ENCODE measurements around the gene AAMP.

Gene AAMP

GRCh38 chr2:218271487-218271797, 1.5 kb upstream of the AAMP start:
- peak overlapping the region; percentile 89 for H3K4me2 ChIP-seq (ENCODE audit: low read length, poor library complexity, severe bottlenecking)
- H2BK120ac ChIP-seq (ENCODE audit: low read depth, low read length), result no peak overlapping the region
- H3K23ac ChIP-seq (ENCODE audit: low read length in 2 of 2), result no peak overlapping the region
- peak overlapping the region in 1 of 2 experiments; percentile 99 for H3K4me3 ChIP-seq (ENCODE audit: insufficient read depth in 1 of 2, low read depth in 1 of 2, low read length in 2 of 2)
- H3K18ac ChIP-seq (ENCODE audit: low read depth in 1 of 2, low read length in 2 of 2), result no peak overlapping the region
- H2BK5ac ChIP-seq (ENCODE audit: low read depth, low read length, poor library complexity, severe bottlenecking), result no peak overlapping the region
- peaks cover 22% of the 10 kb centered on the region for H3K4me1 ChIP-seq (ENCODE audit: control insufficient read depth, insufficient read depth, low read depth, low read length)
- no peak overlapping the region for H2BK12ac ChIP-seq (ENCODE audit: low read length in 2 of 2)
- no peak overlapping the region for H2AFZ ChIP-seq (ENCODE audit: low read depth, low read length)
- no peak overlapping the region for H4K91ac ChIP-seq (ENCODE audit: low read length)
- H3K36me3 ChIP-seq (ENCODE audit: control insufficient read depth in 1 of 2, insufficient read depth in 2 of 2, low read depth in 1 of 2, low read length in 2 of 2), result peaks cover 42 to 48% of the 10 kb centered on the region in 2 experiments
- 53% methylated on average over 4 of the region's 4 CpGs for WGBS
- H3K9me3 ChIP-seq (ENCODE audit: control insufficient read depth, low read length), result no peaks in the 10 kb centered on the region
- H2BK15ac ChIP-seq (ENCODE audit: low read depth, poor library complexity, severe bottlenecking), result no peak overlapping the region
- peak overlapping the region; percentile 94 for H3K9ac ChIP-seq (ENCODE audit: low read length)
- H3K27ac ChIP-seq (ENCODE audit: low read length, poor library complexity, severe bottlenecking), result no peak overlapping the region
- no peak overlapping the region for H4K8ac ChIP-seq (ENCODE audit: low read length)
- H3K27me3 ChIP-seq (ENCODE audit: control insufficient read depth in 1 of 2, insufficient read depth in 1 of 2, low read length in 2 of 2), result no peaks in the 10 kb centered on the region
- H3K79me1 ChIP-seq (replicated peaks; ENCODE audit: low read length, poor library complexity, severe bottlenecking), result peaks cover 39% of the 10 kb centered on the region
- no peak overlapping the region for H3K4ac ChIP-seq (ENCODE audit: low read depth in 1 of 2, low read length in 2 of 2)
- no peak for DNase-seq
- no peak overlapping the region for H3K14ac ChIP-seq (ENCODE audit: low read length in 2 of 2)
- H2AK5ac ChIP-seq (ENCODE audit: low read length, severe bottlenecking), result peak overlapping the region; percentile 28

DNA sequence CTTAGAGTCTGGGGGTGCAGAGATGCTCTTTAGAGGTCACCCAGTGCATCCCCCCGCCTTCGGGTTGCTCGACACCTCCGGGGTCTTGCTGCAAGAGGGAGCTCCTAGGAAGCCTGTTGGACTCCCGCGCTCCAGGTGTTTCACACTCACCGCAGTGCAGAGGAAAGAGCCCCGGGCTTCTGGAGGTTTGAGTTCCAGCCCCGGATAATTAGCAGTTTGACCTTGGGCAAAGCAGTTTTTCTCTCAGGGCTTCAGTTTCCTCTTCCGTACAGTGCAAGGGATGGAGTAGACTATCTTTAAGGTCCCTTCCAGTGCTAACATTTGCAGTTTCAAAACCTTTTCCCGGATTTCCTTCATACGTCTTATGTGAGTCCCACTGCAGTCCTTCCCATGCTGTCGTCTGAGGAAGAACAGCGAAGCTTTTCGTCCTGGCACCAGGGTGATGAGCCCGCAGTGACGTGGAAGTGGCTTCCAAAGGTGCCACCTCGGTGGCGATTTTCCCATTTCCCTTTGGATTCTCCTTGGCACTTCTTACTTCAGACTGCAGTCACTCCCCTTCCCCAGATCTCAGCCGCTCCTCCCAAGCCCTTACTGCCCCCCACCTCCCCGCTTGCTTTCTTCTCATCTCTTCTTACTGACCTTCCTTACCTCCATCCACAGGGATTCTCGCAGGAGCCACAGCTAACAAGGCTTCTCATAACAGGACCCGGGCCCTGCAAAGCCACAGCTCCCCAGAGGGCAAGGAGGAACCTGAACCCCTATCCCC, 967 bp upstream of the AAMP start:
- Histone ChIP-seq H4K8ac (ENCODE audit: low read length) (peak overlapping the region; percentile 85), H3K36me3 (ENCODE audit: control insufficient read depth in 1 of 2, insufficient read depth in 2 of 2, low read depth in 1 of 2, low read length in 2 of 2) (peaks cover 42 to 49% of the 10 kb centered on the region in 2 experiments), H3K4me3 (ENCODE audit: insufficient read depth in 1 of 2, low read depth in 1 of 2, low read length in 2 of 2) (peak overlapping the region; percentile 81 to 99), H3K79me1 (replicated peaks; ENCODE audit: low read length, poor library complexity, severe bottlenecking) (peaks cover 41% of the 10 kb centered on the region), H2BK15ac (ENCODE audit: low read depth, poor library complexity, severe bottlenecking) (peak overlapping the region; percentile 28), H4K91ac (ENCODE audit: low read length) (peak overlapping the region; percentile 70), H2BK120ac (ENCODE audit: low read depth, low read length) (no peak overlapping the region), H2AK5ac (ENCODE audit: low read length, severe bottlenecking) (no peak overlapping the region), H3K4ac (ENCODE audit: low read depth in 1 of 2, low read length in 2 of 2) (peak overlapping the region; percentile 46 to 68), H3K4me1 (ENCODE audit: control insufficient read depth, insufficient read depth, low read depth, low read length) (peaks cover 22% of the 10 kb centered on the region), H3K14ac (ENCODE audit: low read length in 2 of 2) (peak overlapping the region in 1 of 2 experiments; percentile 85), H3K9me3 (ENCODE audit: control insufficient read depth, low read length) (no peaks in the 10 kb centered on the region), H3K18ac (ENCODE audit: low read depth in 1 of 2, low read length in 2 of 2) (peak overlapping the region; percentile 18 to 69), H2BK12ac (ENCODE audit: low read length in 2 of 2) (peak overlapping the region in 1 of 2 experiments; percentile 31), H3K4me2 (ENCODE audit: low read length, poor library complexity, severe bottlenecking) (peak overlapping the region; percentile 89), H2BK5ac (ENCODE audit: low read depth, low read length, poor library complexity, severe bottlenecking) (no peak overlapping the region), H3K9ac (ENCODE audit: low read length) (peak overlapping the region; percentile 94), H3K27me3 (ENCODE audit: control insufficient read depth in 1 of 2, insufficient read depth in 1 of 2, low read length in 2 of 2) (no peaks in the 10 kb centered on the region), H3K23ac (ENCODE audit: low read length in 2 of 2) (peak overlapping the region in 1 of 2 experiments; percentile 29), H2AFZ (ENCODE audit: low read depth, low read length) (no peak overlapping the region), H3K27ac (ENCODE audit: low read length, poor library complexity, severe bottlenecking) (no peak overlapping the region)
- DNase-seq, result peak; percentile 45
- 9% methylated on average over 22 of the region's 23 CpGs for WGBS

DNA sequence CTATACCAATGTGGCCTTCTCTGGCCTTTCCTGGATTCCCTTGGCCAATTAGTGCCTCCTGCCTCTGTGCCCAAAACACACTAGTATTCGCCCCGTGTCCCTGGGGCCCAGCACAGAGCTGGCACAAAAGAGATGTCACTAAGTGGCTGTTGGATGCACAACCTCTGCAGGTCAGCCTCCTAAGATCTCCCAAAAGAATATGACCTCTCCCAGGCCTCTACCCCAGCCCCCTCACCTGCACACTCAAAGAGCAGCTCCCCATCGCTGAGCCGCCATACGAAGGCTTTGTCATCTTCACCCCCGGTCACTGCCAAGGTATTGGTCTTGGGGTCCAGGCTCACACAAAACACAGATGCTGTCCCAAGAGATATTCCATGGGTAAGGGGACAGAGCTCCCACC, 2.7 kb downstream of the AAMP start:
- H3K9ac ChIP-seq (ENCODE audit: low read length), result no peak overlapping the region
- no peak overlapping the region for H3K4ac ChIP-seq (ENCODE audit: low read depth in 1 of 2, low read length in 2 of 2)
- no peak overlapping the region for H3K4me3 ChIP-seq (ENCODE audit: insufficient read depth in 1 of 2, low read depth in 1 of 2, low read length in 2 of 2)
- H3K4me2 ChIP-seq (ENCODE audit: low read length, poor library complexity, severe bottlenecking), result no peak overlapping the region
- peaks cover 43% of the 10 kb centered on the region for H3K79me1 ChIP-seq (replicated peaks; ENCODE audit: low read length, poor library complexity, severe bottlenecking)
- H4K91ac ChIP-seq (ENCODE audit: low read length), result no peak overlapping the region
- H3K23ac ChIP-seq (ENCODE audit: low read length in 2 of 2), result no peak overlapping the region
- H2AK5ac ChIP-seq (ENCODE audit: low read length, severe bottlenecking), result no peak overlapping the region
- no peak overlapping the region for H2BK15ac ChIP-seq (ENCODE audit: low read depth, poor library complexity, severe bottlenecking)
- H2BK120ac ChIP-seq (ENCODE audit: low read depth, low read length), result no peak overlapping the region
- H3K4me1 ChIP-seq (ENCODE audit: control insufficient read depth, insufficient read depth, low read depth, low read length), result peaks cover 18% of the 10 kb centered on the region
- H4K8ac ChIP-seq (ENCODE audit: low read length), result no peak overlapping the region
- 97% methylated on average over 6 of the region's 6 CpGs for WGBS
- no peaks in the 10 kb centered on the region for H3K27me3 ChIP-seq (ENCODE audit: control insufficient read depth in 1 of 2, insufficient read depth in 1 of 2, low read length in 2 of 2)
- H2AFZ ChIP-seq (ENCODE audit: low read depth, low read length), result no peak overlapping the region
- H2BK12ac ChIP-seq (ENCODE audit: low read length in 2 of 2), result no peak overlapping the region
- H3K18ac ChIP-seq (ENCODE audit: low read depth in 1 of 2, low read length in 2 of 2), result no peak overlapping the region
- no peaks in the 10 kb centered on the region for H3K9me3 ChIP-seq (ENCODE audit: control insufficient read depth, low read length)
- H3K27ac ChIP-seq (ENCODE audit: low read length, poor library complexity, severe bottlenecking), result no peak overlapping the region
- peaks cover 47 to 57% of the 10 kb centered on the region in 2 experiments for H3K36me3 ChIP-seq (ENCODE audit: control insufficient read depth in 1 of 2, insufficient read depth in 2 of 2, low read depth in 1 of 2, low read length in 2 of 2)
- H2BK5ac ChIP-seq (ENCODE audit: low read depth, low read length, poor library complexity, severe bottlenecking), result no peak overlapping the region
- H3K14ac ChIP-seq (ENCODE audit: low read length in 2 of 2), result no peak overlapping the region
- DNase-seq, result no peak

DNA sequence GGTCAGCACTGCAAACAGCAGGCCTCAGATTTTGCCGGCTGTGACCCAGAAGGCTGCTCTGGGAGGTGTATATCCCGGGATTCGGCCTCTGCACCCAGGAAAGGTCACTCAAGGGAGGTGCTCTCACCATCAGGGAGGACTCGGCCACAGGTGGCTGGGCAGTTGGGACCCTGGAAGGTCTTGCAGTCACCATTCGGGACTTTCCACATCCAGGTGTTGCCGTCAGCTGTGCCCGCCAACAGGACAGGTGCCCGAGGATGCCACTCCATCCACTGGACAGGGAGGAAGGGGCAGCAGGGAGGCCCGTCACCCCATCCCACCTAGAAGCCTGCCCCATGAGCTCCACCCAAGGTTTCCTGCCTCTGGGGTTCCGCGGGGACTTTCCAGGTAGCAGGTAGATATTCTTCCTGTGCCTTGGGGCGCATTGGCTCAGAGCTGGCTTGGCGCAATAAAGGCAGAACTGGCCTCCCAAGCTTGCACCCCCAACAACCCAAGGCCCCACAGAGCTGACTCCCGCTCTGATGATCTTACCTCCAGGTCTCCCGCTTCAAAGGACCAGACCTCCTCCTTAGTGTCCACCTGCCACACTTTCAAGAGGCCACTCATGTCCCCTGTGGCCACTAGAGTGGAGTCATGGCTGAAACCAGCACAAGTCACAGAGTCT, 3.5 kb downstream of the AAMP start:
- no peak overlapping the region for H4K91ac ChIP-seq (ENCODE audit: low read length)
- H3K27ac ChIP-seq (ENCODE audit: low read length, poor library complexity, severe bottlenecking), result no peak overlapping the region
- H3K4me1 ChIP-seq (ENCODE audit: control insufficient read depth, insufficient read depth, low read depth, low read length), result peaks cover 21% of the 10 kb centered on the region
- peaks cover 42% of the 10 kb centered on the region for H3K79me1 ChIP-seq (replicated peaks; ENCODE audit: low read length, poor library complexity, severe bottlenecking)
- no peak overlapping the region for H2AK5ac ChIP-seq (ENCODE audit: low read length, severe bottlenecking)
- H2AFZ ChIP-seq (ENCODE audit: low read depth, low read length), result no peak overlapping the region
- no peak overlapping the region for H3K14ac ChIP-seq (ENCODE audit: low read length in 2 of 2)
- H2BK120ac ChIP-seq (ENCODE audit: low read depth, low read length), result no peak overlapping the region
- no peaks in the 10 kb centered on the region for H3K27me3 ChIP-seq (ENCODE audit: control insufficient read depth in 1 of 2, insufficient read depth in 1 of 2, low read length in 2 of 2)
- 94% methylated on average over 15 of the region's 15 CpGs for WGBS
- no peak overlapping the region for H3K23ac ChIP-seq (ENCODE audit: low read length in 2 of 2)
- no peak overlapping the region for H3K4ac ChIP-seq (ENCODE audit: low read depth in 1 of 2, low read length in 2 of 2)
- H3K18ac ChIP-seq (ENCODE audit: low read depth in 1 of 2, low read length in 2 of 2), result no peak overlapping the region
- peaks cover 47 to 60% of the 10 kb centered on the region in 2 experiments for H3K36me3 ChIP-seq (ENCODE audit: control insufficient read depth in 1 of 2, insufficient read depth in 2 of 2, low read depth in 1 of 2, low read length in 2 of 2)
- H2BK5ac ChIP-seq (ENCODE audit: low read depth, low read length, poor library complexity, severe bottlenecking), result no peak overlapping the region
- H4K8ac ChIP-seq (ENCODE audit: low read length), result no peak overlapping the region
- H2BK12ac ChIP-seq (ENCODE audit: low read length in 2 of 2), result no peak overlapping the region
- DNase-seq, result no peak
- H3K9ac ChIP-seq (ENCODE audit: low read length), result no peak overlapping the region
- no peak overlapping the region for H3K4me2 ChIP-seq (ENCODE audit: low read length, poor library complexity, severe bottlenecking)
- H3K9me3 ChIP-seq (ENCODE audit: control insufficient read depth, low read length), result no peaks in the 10 kb centered on the region
- no peak overlapping the region for H3K4me3 ChIP-seq (ENCODE audit: insufficient read depth in 1 of 2, low read depth in 1 of 2, low read length in 2 of 2)
- H2BK15ac ChIP-seq (ENCODE audit: low read depth, poor library complexity, severe bottlenecking), result no peak overlapping the region
